GM10266 (cell line): ENCODE measurements around the gene FBLN2.

Source experiments
- DNase-seq: peaks from one replicate; pipeline ENCODE4 v3.0.0; 2012; ENCODE audit errors: extremely low spot score
- CTCF ChIP-seq: IDR thresholded peaks from 2 replicates; pipeline ENCODE4 v1.5.1; 2012; ENCODE audit warnings: mild to moderate bottlenecking, low read depth; ENCODE audit not compliant: control insufficient read depth, insufficient read depth; ENCODE audit errors: missing control alignments

The FBLN2 gene

GRCh38 chr3:13636874-13637273 is 87.9 kb downstream of the FBLN2 start:
- no peak for DNase-seq
- TF ChIP-seq CTCF: no peak

- no peak for TF ChIP-seq CTCF
- no peak for DNase-seq
Observed at GRCh38 chr3:13637311-13637891, 88.5 kb downstream of the FBLN2 start.

GRCh38 chr3:13637953-13638352 is 89.0 kb downstream of the FBLN2 start:
- TF ChIP-seq CTCF: no peak
- no peak for DNase-seq

GRCh38 chr3:13638927-13639326 is 90.0 kb downstream of the FBLN2 start:
- DNase-seq: no peak
- no peak for TF ChIP-seq CTCF

GRCh38 chr3:13642597-13642996 is 93.7 kb downstream of the FBLN2 start:
- no peak for DNase-seq
- no peak for TF ChIP-seq CTCF

GRCh38 chr3:13644341-13645117 is 95.6 kb downstream of the FBLN2 start:
- no peak for DNase-seq
- TF ChIP-seq CTCF: no peak
